AG04449 (cell line): ENCODE results near the gene CTSF.

Source experiments
- CTCF ChIA-PET: fragments of 350-600 bp; formaldehyde crosslinking; extraction: SDS; loops from one replicate; lab custom pipeline; 2021; ENCODE audit warnings: antibody characterized with exemption; lab: Yijun Ruan, JAX
- POLR2A ChIA-PET: fragments of 400-600, 350-600 bp; formaldehyde crosslinking; extraction: SDS; loops from one replicate; lab custom pipeline; 2020; ENCODE audit warnings: antibody characterized with exemption, inconsistent platforms; lab: Yijun Ruan, JAX
- DNase-seq: peaks from one replicate; pipeline ENCODE4 v3.0.0-alpha.2; 2010; ENCODE audit warnings: low read depth, low spot score
- H3K4me3 ChIP-seq: 2 replicates; pipeline ENCODE4 v1.5.1; 2011; ENCODE audit warnings: low read depth, mild to moderate bottlenecking, control low read depth, low read length
- TF ChIP-seq, protein P1 (sequence below): IDR thresholded peaks from one replicate; pipeline ENCODE4 v1.5.1; 2011; ENCODE audit warnings: mild to moderate bottlenecking, moderate library complexity, low read length, control low read depth, inconsistent platforms; ENCODE audit not compliant: insufficient read depth; ENCODE audit errors: missing control alignments

The CTSF gene

DNA sequence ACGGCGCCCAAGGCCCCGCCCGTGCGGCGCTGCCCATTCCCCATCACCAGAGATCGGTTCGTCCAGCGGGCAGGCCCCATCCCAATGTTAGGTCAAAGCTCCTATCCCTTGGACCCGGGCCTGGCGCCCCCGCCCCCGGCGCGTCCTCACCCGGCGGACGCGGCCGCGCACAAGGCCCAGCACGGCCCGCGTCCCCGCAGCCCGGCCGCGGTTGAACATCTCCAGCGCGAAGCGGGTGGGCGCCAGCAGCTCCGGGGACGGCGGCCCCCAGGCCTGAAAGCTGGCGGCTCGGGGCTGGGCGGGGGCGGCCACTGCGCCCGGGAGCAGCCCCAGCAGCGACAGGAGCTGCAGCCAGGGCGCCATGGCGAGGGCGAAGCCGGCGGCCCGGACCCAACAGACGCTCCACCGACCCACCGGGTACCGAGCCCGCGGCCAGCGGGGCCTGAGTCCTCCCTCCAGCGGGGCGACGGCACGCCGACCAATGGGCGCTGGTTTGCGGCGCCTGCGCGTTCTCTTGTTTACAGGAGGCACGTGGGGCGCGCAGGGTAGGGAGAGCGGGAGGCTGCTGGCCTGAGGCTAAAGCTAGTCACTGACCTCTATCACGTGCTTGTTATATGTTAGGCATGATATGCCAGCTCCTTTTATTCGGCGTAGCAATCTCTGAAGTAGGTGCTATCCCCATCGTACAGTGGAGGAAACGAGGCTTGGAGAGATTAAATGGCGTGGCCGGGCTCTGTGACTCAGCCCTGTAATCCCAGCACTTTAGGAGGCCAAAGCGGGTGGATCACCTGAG, at the start of gene CTSF:
CTSF (minus strand) TSS at position 483 of the 793 bp plus-strand sequence; CDS start at position 363, 120 bp downstream.
- POLR2A ChIA-PET = interaction anchor here (1.0 kb wide), 1 partner anchor 22 kb away, joined by 3 read pairs; the partner anchor contains the start of gene ZDHHC24
- peak within 1 kb of the TSS; percentile 57 for H3K4me3 ChIP-seq

DNA sequence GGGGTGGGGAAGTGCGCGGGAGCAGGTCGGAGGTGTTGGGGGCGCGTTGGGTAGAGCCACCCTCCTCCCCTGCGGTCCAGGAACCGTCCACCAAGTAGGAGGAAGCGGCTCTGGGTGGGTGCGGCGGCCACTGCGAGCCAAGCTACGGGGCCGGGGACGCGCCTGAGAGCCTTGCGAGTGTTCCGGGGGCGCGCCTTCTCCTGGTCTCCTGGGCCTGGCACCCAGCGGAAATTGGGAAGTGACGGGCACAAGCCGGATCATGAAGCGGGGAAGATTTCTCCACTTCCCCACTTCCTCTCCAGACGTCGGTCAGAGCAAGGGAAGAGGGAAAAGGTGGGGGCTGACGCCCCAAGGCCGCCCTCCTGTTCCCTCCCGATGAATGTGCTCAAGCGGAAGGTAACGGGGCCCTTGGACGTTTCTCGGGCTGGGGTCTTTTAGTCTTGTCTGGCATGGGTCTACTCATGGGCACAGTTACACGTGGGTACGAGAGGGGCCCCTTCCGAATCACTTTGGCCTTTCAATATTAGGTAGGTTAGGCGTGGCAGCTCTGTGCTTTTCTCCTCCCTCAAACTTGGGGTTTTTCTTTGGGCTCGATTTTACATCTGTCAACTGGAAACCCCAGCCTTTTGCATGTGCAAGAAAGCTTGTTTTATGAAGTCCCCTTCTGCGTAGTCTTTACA, 48.9 kb upstream of the CTSF start:
- CTCF ChIA-PET = interaction anchor here (0.8 to 1.3 kb wide), 3 partner anchors 15 to 25 kb away, joined by 3 read pairs; partner anchors contain the start of genes CCDC87 and CCS
- peak overlapping the region; percentile 94 for H3K4me3 ChIP-seq
- no peak for DNase-seq
- TF ChIP-seq, protein P1, sequence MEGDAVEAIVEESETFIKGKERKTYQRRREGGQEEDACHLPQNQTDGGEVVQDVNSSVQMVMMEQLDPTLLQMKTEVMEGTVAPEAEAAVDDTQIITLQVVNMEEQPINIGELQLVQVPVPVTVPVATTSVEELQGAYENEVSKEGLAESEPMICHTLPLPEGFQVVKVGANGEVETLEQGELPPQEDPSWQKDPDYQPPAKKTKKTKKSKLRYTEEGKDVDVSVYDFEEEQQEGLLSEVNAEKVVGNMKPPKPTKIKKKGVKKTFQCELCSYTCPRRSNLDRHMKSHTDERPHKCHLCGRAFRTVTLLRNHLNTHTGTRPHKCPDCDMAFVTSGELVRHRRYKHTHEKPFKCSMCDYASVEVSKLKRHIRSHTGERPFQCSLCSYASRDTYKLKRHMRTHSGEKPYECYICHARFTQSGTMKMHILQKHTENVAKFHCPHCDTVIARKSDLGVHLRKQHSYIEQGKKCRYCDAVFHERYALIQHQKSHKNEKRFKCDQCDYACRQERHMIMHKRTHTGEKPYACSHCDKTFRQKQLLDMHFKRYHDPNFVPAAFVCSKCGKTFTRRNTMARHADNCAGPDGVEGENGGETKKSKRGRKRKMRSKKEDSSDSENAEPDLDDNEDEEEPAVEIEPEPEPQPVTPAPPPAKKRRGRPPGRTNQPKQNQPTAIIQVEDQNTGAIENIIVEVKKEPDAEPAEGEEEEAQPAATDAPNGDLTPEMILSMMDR = no peak
- POLR2A ChIA-PET = interaction anchor here (0.7 to 3.2 kb wide), 11 partner anchors 8 to 281 kb away, joined by 3 to 37 read pairs (median 7); partner anchors contain the start of genes CCDC87, RBM4, RBM4B and RIN1

More for the DNA sequence above, at the start of gene CTSF:
- DNase-seq = no peak
- TF ChIP-seq, protein P1 = no peak
- CTCF ChIA-PET = interaction anchor here (0.8 to 5.6 kb wide), 6 partner anchors 10 to 110 kb away, joined by 3 to 46 read pairs (median 7); partner anchors contain the start of genes CCDC87, CCS and RBM4B

DNA sequence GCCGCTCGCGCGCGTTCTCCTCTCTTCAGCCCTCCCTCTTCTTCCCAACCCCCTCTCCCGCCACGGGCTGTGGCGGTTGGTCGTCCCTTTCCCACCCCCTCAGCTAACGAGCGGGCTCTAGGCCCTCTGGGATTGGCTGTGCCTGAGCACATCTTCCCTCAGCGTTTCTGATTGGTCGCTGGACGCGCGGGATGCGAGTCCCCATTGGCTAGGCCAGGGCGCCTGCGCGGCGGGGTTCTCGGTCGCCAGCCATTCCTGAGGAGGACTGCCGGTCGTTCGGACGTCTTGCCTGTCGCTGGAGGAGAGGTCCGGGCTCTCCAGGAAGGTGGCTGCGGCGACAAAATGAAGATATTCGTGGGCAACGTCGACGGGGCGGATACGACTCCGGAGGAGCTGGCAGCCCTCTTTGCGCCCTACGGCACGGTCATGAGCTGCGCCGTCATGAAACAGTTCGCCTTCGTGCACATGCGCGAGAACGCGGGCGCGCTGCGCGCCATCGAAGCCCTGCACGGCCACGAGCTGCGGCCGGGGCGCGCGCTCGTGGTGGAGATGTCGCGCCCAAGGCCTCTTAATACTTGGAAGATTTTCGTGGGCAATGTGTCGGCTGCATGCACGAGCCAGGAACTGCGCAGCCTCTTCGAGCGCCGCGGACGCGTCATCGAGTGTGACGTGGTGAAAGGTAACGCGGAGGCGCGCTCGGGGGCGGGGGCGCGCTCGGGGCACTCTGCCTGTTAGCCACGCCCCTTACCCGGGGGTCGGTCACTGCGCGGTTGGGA, 48.2 kb upstream of the CTSF start, which contains the start of gene RBM14:
RBM14 (plus strand) TSS at position 252 of the 776 bp plus-strand sequence; CDS start at position 343, 91 bp downstream.
- ChIA-PET CTCF (interaction anchor here (1.2 kb wide), 1 partner anchor 16 kb away, joined by 3 read pairs; no protein-coding TSS in a partner anchor), POLR2A (interaction anchor here (0.6 to 3.2 kb wide), 18 partner anchors 8 to 1704 kb away, joined by 3 to 37 read pairs (median 6); partner anchors contain the start of genes CCDC87, RBM4, RBM4B and RIN1)
- TF ChIP-seq, protein P1 = no peak
- peak; percentile 93 for DNase-seq
- H3K4me3 ChIP-seq = peak within 1 kb of the TSS; percentile 94

DNA sequence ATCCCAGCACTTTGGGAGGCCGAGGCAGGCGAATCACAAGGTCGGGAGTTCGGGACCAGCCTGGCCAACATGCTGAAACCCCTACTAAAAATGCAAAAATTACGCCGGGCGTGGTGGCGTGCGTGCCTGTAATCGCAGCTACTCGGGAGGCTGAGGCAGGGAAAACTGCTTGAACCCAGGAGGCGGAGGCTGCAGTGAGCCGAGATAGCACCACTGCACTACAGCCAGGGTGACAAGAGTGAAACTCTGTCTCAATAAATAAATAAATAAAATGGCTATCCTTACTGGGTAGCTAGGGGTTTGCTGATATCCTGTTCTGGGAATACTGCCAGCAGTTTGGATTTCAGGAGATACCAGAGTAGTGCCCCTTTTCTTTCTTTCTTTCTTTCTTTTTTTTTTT, 45.7 kb upstream of the CTSF start:
- TF ChIP-seq, protein P1 = no peak
- ChIA-PET POLR2A (no interaction called here), CTCF (no interaction called here)
- no peak for DNase-seq
- H3K4me3 ChIP-seq = no peak overlapping the region

DNA sequence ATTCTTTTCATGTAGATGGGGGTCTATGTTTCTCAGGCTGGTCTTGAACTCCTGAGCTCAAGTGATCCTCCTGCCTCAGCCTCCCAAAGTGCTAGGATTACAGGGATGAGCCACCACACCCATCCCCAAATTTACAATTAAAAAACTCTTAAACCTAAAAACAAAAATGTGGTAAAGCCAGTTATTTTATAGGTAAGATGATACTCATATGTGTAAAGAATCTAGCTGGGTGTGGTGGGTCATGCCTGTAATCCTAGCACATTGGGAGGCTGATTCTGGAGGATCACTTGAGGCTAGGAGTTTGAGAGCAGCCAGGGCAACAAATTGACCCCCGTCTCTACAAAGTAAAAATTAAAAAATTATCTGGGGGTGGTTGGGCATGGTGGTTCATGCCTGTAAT, 44.1 kb upstream of the CTSF start:
- ChIA-PET POLR2A (interaction anchor here (1.1 kb wide), 1 partner anchor 26 kb away, joined by 3 read pairs; the partner anchor contains the start of gene RBM4), CTCF (interaction anchor here (0.9 to 2.1 kb wide), 3 partner anchors 10 to 20 kb away, joined by 3 to 7 read pairs (median 3); partner anchors contain the start of genes CCDC87 and CCS)
- TF ChIP-seq, protein P1 = no peak
- H3K4me3 ChIP-seq = no peak overlapping the region
- DNase-seq = no peak
